Osteoblast (primary cell): Measurements from ENCODE around the gene MED23. TPM values are rescaled to one million over a fixed set of nuclear protein-coding genes. Genes with fewer than 3 reads are reported as not detected.

Experiments used
- DNase-seq: peaks from one replicate; pipeline ENCODE4 v3.0.0; 2011; ENCODE audit warnings: low spot score, mixed read lengths; ENCODE audit not compliant: insufficient read length; ENCODE audit errors: missing footprints
- H2AFZ ChIP-seq: 2 replicates; pipeline ENCODE4 v1.6.0; 2011; ENCODE audit warnings: mild to moderate bottlenecking, low read length
- H3K27ac ChIP-seq: 2 replicates; pipeline ENCODE4 v1.5.1; 2011; ENCODE audit warnings: mild to moderate bottlenecking, low read depth, low read length, moderate library complexity
- H3K27me3 ChIP-seq: 2 replicates; pipeline ENCODE4 v1.6.0; 2012; ENCODE audit warnings: mild to moderate bottlenecking, control low read depth, inconsistent platforms, low read length, moderate library complexity; ENCODE audit not compliant: insufficient read depth
- H3K36me3 ChIP-seq: 2 replicates; pipeline ENCODE4 v1.5.1; 2011; ENCODE audit warnings: mild to moderate bottlenecking, low read length, control low read depth, moderate library complexity; ENCODE audit not compliant: insufficient read depth
- H3K4me1 ChIP-seq: 2 replicates; pipeline ENCODE4 v1.5.1; 2011; ENCODE audit warnings: mild to moderate bottlenecking, low read length, control low read depth, moderate library complexity; ENCODE audit not compliant: insufficient read depth
- H3K4me2 ChIP-seq: 2 replicates; pipeline ENCODE4 v1.6.0; 2011; ENCODE audit warnings: mild to moderate bottlenecking, low read length; ENCODE audit not compliant: insufficient read depth
- H3K4me3 ChIP-seq: fragments of 200-600 bp; sonication (generic); 3 replicates; pipeline ENCODE4 v1.5.1; 2012; ENCODE audit warnings: mild to moderate bottlenecking, low read length, inconsistent platforms; ENCODE audit not compliant: insufficient read depth
- H3K79me2 ChIP-seq: 2 replicates; pipeline ENCODE4 v1.6.0; 2012; ENCODE audit warnings: mild to moderate bottlenecking, low read length, control low read depth, inconsistent platforms; ENCODE audit not compliant: insufficient read depth
- H3K9me3 ChIP-seq: 2 replicates; pipeline ENCODE4 v1.5.1; 2011; ENCODE audit warnings: low read depth, low read length, control low read depth
- H4K20me1 ChIP-seq: 2 replicates; pipeline ENCODE4 v1.6.0; 2012; ENCODE audit warnings: mild to moderate bottlenecking, low read length, control low read depth; ENCODE audit not compliant: insufficient read depth
- CTCF ChIP-seq: IDR thresholded peaks from 2 replicates; pipeline ENCODE4 v1.5.1; 2011; ENCODE audit warnings: mild to moderate bottlenecking, low read depth, low read length, moderate library complexity; ENCODE audit errors: extremely low read depth
- total RNA-seq: library from RNA; depleted of rRNA; stranded (reverse); fragments of >200 nt; gene quantifications from 2 replicates; pipeline ENCODE4 v1.2.3, GENCODE V29; 2012

Gene MED23
- total RNA-seq, 1 donor, result 34.0 TPM

GRCh38 chr6:131602781-131603312 lies 25.2 kb downstream of the MED23 start:
- Histone ChIP-seq H2AFZ (no peak overlapping the region), H3K27me3 (no peaks in the 10 kb centered on the region), H3K9me3 (no peaks in the 10 kb centered on the region), H3K4me3 (no peak overlapping the region), H4K20me1 (no peaks in the 10 kb centered on the region), H3K36me3 (peaks cover 78% of the 10 kb centered on the region), H3K27ac (peak overlapping the region; percentile 11), H3K4me1 (peaks cover 7% of the 10 kb centered on the region), H3K79me2 (no peaks in the 10 kb centered on the region), H3K4me2 (no peak overlapping the region)
- no peak for TF ChIP-seq CTCF
- DNase-seq, result peak; percentile 14

- H4K20me1 ChIP-seq, result no peaks in the 10 kb centered on the region
- peaks cover 83% of the 10 kb centered on the region for H3K36me3 ChIP-seq
- H3K27me3 ChIP-seq, result no peaks in the 10 kb centered on the region
- no peak overlapping the region for H2AFZ ChIP-seq
- H3K9me3 ChIP-seq, result no peaks in the 10 kb centered on the region
- H3K4me1 ChIP-seq, result peaks cover 7% of the 10 kb centered on the region
- H3K4me3 ChIP-seq, result no peak overlapping the region
- no peaks in the 10 kb centered on the region for H3K79me2 ChIP-seq
- no peak overlapping the region for H3K4me2 ChIP-seq
- no peak for TF ChIP-seq CTCF
- H3K27ac ChIP-seq, result no peak overlapping the region
- DNase-seq, result no peak
Measured at GRCh38 chr6:131600716-131601115, 27.3 kb downstream of the MED23 start.

GRCh38 chr6:131597446-131597845 lies 30.6 kb downstream of the MED23 start:
- Histone ChIP-seq H3K4me1 (no peaks in the 10 kb centered on the region), H3K4me2 (no peak overlapping the region), H3K27me3 (no peaks in the 10 kb centered on the region), H2AFZ (no peak overlapping the region), H3K36me3 (peaks cover 92% of the 10 kb centered on the region), H3K79me2 (no peaks in the 10 kb centered on the region), H3K4me3 (no peak overlapping the region), H3K9me3 (no peaks in the 10 kb centered on the region), H4K20me1 (no peaks in the 10 kb centered on the region), H3K27ac (no peak overlapping the region)
- DNase-seq, result no peak
- TF ChIP-seq CTCF, result peak; percentile 38

- DNase-seq, result no peak
- no peak for TF ChIP-seq CTCF
- H4K20me1 ChIP-seq, result no peaks in the 10 kb centered on the region
- H3K27ac ChIP-seq, result no peak overlapping the region
- H3K27me3 ChIP-seq, result no peaks in the 10 kb centered on the region
- H3K4me3 ChIP-seq, result no peak overlapping the region
- H3K4me2 ChIP-seq, result no peak overlapping the region
- H3K9me3 ChIP-seq, result no peaks in the 10 kb centered on the region
- no peaks in the 10 kb centered on the region for H3K79me2 ChIP-seq
- no peak overlapping the region for H2AFZ ChIP-seq
- H3K4me1 ChIP-seq, result no peaks in the 10 kb centered on the region
- peaks cover 76% of the 10 kb centered on the region for H3K36me3 ChIP-seq
Measured at GRCh38 chr6:131594074-131594473, 34.0 kb downstream of the MED23 start.
